Chondrocyte (in vitro differentiated cells): ENCODE results near the gene ZYG11A. TPM values are rescaled to one million over a fixed set of nuclear protein-coding genes. Genes with fewer than 3 reads are reported as not detected.
"Not testable (repeated sequence)": the region's sequence is repeated elsewhere in the genome, so short reads cannot be mapped to it uniquely, and the experiment has no call there.

ENCODE experiments used
- DNase-seq: peaks from one replicate; pipeline ENCODE4 v3.0.0; 2021; ENCODE audit warnings: mixed read lengths, low spot score
- H3K27ac Mint-ChIP-seq: one replicate; pipeline ENCODE4 v1.8.0; 2021; ENCODE audit warnings: mild to moderate bottlenecking, moderate library complexity, mixed read lengths; ENCODE audit not compliant: unreplicated experiment
- H3K27me3 Mint-ChIP-seq: 2 replicates; pipeline ENCODE4 v1.8.0; 2021; ENCODE audit warnings: low read depth, mixed read lengths
- H3K36me3 Mint-ChIP-seq: 2 replicates; pipeline ENCODE4 v1.8.0; 2021; ENCODE audit warnings: low read depth, mixed read lengths
- H3K4me1 Mint-ChIP-seq: 2 replicates; pipeline ENCODE4 v1.8.0; 2021; ENCODE audit warnings: low read depth, mild to moderate bottlenecking, mixed read lengths
- H3K4me3 Mint-ChIP-seq: one replicate; pipeline ENCODE4 v1.8.0; 2021; ENCODE audit warnings: mild to moderate bottlenecking, moderate library complexity, mixed read lengths; ENCODE audit not compliant: unreplicated experiment
- H3K9me3 Mint-ChIP-seq: 2 replicates; pipeline ENCODE4 v1.8.0; 2021; ENCODE audit warnings: low read depth, mixed read lengths
- total RNA-seq: library from RNA; stranded (reverse); gene quantifications from 3 replicates; pipeline ENCODE4 v1.2.1, GENCODE V29; 2021
- TF ChIP-seq, protein P1 (sequence below): fragments of 200-600 bp; sonication (generic); IDR thresholded peaks from 2 replicates; pipeline ENCODE4 v1.5.0; 2021; ENCODE audit warnings: antibody characterized with exemption, mild to moderate bottlenecking, moderate library complexity

The ZYG11A gene
- total RNA-seq, 1 donor from 2014 or later, result 0.62 TPM

DNA sequence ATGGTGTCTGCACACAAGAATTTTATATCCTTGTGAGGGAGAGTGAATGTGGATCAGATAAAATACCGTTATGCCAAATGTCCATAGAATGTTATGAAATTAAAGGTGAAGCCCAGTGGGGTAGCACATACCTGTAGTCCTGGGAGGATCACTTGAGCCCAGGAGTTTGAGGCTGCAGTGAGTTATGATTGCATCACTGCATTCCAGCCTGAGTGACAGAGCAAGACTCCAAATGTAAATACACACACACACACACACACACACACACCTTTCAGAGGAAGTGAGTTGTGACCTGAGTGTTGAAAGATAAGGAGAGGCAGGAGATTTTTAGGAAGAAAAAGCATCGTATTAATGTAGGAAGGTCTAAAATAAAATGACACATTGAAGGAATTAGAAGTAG, 28.1 kb upstream of the ZYG11A start:
- no peaks in the 10 kb centered on the region for H3K4me1 Mint-ChIP-seq
- no peak for DNase-seq
- H3K27ac Mint-ChIP-seq, result no peak overlapping the region
- TF ChIP-seq, protein P1, sequence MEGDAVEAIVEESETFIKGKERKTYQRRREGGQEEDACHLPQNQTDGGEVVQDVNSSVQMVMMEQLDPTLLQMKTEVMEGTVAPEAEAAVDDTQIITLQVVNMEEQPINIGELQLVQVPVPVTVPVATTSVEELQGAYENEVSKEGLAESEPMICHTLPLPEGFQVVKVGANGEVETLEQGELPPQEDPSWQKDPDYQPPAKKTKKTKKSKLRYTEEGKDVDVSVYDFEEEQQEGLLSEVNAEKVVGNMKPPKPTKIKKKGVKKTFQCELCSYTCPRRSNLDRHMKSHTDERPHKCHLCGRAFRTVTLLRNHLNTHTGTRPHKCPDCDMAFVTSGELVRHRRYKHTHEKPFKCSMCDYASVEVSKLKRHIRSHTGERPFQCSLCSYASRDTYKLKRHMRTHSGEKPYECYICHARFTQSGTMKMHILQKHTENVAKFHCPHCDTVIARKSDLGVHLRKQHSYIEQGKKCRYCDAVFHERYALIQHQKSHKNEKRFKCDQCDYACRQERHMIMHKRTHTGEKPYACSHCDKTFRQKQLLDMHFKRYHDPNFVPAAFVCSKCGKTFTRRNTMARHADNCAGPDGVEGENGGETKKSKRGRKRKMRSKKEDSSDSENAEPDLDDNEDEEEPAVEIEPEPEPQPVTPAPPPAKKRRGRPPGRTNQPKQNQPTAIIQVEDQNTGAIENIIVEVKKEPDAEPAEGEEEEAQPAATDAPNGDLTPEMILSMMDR, result no peak
- no peak overlapping the region for H3K4me3 Mint-ChIP-seq
- H3K9me3 Mint-ChIP-seq, result no peaks in the 10 kb centered on the region
- no peaks in the 10 kb centered on the region for H3K27me3 Mint-ChIP-seq
- peaks cover 17% of the 10 kb centered on the region for H3K36me3 Mint-ChIP-seq

DNA sequence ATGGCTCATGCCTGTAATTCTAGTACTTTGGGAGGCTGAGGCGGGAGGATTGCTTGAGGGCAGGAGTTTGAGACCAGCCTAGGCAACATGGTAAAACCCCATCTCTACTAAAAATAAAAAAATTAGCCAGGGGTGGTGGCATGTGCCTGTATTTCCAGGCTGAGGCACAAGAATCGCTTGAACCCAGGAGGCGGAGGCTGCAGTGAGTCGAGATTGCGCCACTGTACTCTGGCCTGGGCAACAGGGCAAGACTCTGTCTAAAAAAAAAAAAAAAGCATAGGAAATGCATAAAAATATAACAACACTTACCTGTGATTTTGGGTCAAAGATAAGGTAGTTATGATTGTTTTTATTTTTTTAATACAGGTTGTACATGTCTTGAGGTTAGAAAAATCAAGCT, 21.7 kb upstream of the ZYG11A start:
- peaks cover 16% of the 10 kb centered on the region for H3K36me3 Mint-ChIP-seq
- H3K4me3 Mint-ChIP-seq, DNase-seq, H3K27ac Mint-ChIP-seq, H3K4me1 Mint-ChIP-seq, H3K27me3 Mint-ChIP-seq, H3K9me3 Mint-ChIP-seq: not testable (repeated sequence)

GRCh38 chr1:52825868-52826267, 16.7 kb upstream of the ZYG11A start:
- no peak for DNase-seq
- no peak overlapping the region for H3K27ac Mint-ChIP-seq

DNA sequence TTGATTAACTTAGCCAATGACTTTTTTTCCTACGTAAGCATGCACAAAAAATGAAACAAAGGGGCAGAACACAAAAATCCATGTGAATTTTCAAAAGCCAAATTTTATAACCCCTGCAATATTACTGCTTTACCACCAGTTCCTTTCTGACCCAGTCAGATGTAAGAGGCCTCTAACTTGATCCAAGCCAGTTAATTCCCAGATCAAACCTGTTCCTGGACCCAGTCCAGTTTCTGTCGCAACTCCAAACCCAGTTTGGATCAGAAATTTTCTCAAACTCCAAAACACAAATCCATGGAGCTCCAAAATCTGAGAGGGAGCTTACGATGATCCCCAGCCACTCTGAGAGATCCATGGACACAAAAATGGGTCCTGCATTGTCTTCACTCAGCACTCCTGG, 7.8 kb upstream of the ZYG11A start:
- no peak for DNase-seq
- H3K27ac Mint-ChIP-seq, result no peak overlapping the region
- TF ChIP-seq, protein P1, result no peak
- no peaks in the 10 kb centered on the region for H3K36me3 Mint-ChIP-seq
- H3K27me3 Mint-ChIP-seq, result no peaks in the 10 kb centered on the region
- H3K9me3 Mint-ChIP-seq, result no peaks in the 10 kb centered on the region
- H3K4me1 Mint-ChIP-seq, result no peaks in the 10 kb centered on the region
- H3K4me3 Mint-ChIP-seq, result no peak overlapping the region

More at GRCh38 chr1:52825868-52826267, 16.7 kb upstream of the ZYG11A start:
- Mint-ChIP-seq H3K4me3 (no peak overlapping the region), H3K9me3 (no peaks in the 10 kb centered on the region), H3K4me1 (no peaks in the 10 kb centered on the region), H3K36me3 (peaks cover 9% of the 10 kb centered on the region), H3K27me3 (no peaks in the 10 kb centered on the region)
- TF ChIP-seq, protein P1, result peak; percentile 71

DNA sequence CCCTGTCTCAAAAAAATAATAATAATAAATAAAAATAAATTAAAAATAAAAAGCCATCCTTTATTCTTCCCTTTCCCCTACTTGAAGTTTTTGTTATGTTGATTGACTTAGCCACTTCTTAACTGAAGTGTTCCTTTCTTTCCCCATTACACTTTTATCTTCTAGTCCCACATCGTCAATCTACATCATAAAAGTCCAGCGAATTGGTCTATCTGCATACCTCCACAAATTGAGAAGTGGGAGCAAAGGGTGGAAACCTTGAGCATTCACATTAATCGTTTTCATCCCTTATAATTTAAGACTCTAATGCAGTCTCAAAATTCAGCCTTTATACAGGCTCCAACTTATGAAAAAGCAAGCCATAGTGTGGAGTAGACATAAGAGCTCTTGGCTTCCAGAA, 6.5 kb upstream of the ZYG11A start:
- Mint-ChIP-seq H3K4me1 (no peaks in the 10 kb centered on the region), H3K9me3 (no peaks in the 10 kb centered on the region), H3K27me3 (no peaks in the 10 kb centered on the region), H3K4me3 (no peak overlapping the region), H3K27ac (no peak overlapping the region), H3K36me3 (no peaks in the 10 kb centered on the region)
- TF ChIP-seq, protein P1, result no peak
- no peak for DNase-seq

DNA sequence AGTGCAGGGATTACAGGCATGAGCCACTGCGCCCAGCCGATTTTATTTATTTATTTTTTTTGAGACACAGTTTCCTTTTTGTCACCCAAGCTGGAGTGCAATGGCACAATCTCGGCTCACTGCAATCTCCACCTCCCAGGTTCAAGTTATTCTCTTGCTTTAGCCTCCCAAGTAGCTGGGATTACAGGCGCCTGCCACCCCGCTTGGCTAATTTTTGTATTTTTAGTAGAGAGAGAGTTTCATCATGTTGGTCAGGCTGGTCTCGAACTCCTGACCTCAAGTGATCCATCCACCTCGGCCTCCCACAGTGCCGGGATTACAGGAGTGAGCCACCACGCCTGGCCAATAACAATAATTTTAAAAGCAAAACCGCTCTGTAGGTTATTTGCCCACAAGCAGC, 3.4 kb upstream of the ZYG11A start:
- not testable (repeated sequence) for H3K4me1 Mint-ChIP-seq, H3K27me3 Mint-ChIP-seq

GRCh38 chr1:52845119-52845518, 2.6 kb downstream of the ZYG11A start:
- not testable (repeated sequence) for DNase-seq, H3K9me3 Mint-ChIP-seq, H3K4me1 Mint-ChIP-seq, H3K27ac Mint-ChIP-seq, H3K4me3 Mint-ChIP-seq, H3K27me3 Mint-ChIP-seq, H3K36me3 Mint-ChIP-seq

More for the DNA sequence above, 3.4 kb upstream of the ZYG11A start:
- H3K36me3 Mint-ChIP-seq, H3K4me3 Mint-ChIP-seq, H3K27ac Mint-ChIP-seq, DNase-seq, H3K9me3 Mint-ChIP-seq: not testable (repeated sequence)
